Fibroblast of skin of abdomen (primary cell): Measurements from ENCODE around the gene ATXN7L1.

Source experiments
- DNase-seq: peaks from one replicate; pipeline ENCODE4 v3.0.0-alpha.2; 2013

Gene ATXN7L1

DNA sequence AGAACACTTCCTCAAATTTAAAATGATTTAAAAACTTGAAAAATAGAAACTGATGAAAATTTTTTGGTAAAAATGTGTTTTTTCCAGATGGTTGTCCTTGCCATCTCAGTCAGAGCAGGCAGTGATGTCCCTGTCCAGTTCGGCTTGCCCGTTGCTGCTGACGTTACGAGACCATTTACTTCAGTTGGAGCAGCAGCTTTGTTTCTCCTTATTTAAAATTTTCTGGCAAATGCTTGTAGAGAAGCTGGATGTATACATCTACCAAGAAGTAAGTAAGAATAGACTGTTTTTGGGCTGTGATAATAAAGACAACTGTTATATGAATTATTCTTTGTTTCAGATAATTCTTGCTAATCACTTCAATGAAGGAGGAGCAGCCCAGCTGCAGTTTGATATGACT, 311.2 kb downstream of the ATXN7L1 start:
- no peak for DNase-seq

- no peak for DNase-seq
Measured at GRCh38 chr7:105559926-105560325, 316.5 kb downstream of the ATXN7L1 start.
